ENCODE measurements around the gene SEC14L2. TPM values are rescaled to one million over a fixed set of nuclear protein-coding genes. Genes with fewer than 3 reads are reported as not detected.

Gene SEC14L2
- 34.5 and 35.0 TPM in 2 replicates for total RNA-seq

- no peak for DNase-seq (ENCODE audit: low read depth, low spot score)
Observed at GRCh38 chr22:30396871-30397655, at the start of gene SEC14L2. TSS of gene SEC14L2 (plus strand) at chr22:30397018. CDS start at chr22:30397117, 99 bp downstream.

- no peak for DNase-seq (ENCODE audit: low read depth, low spot score)
Observed at GRCh38 chr22:30347255-30347892, 49.4 kb upstream of the SEC14L2 start.

- DNase-seq (ENCODE audit: low read depth, low spot score), result no peak
Observed at GRCh38 chr22:30348404-30348803, 48.4 kb upstream of the SEC14L2 start.

GRCh38 chr22:30348809-30349208 is 48.0 kb upstream of the SEC14L2 start:
- no peak for DNase-seq (ENCODE audit: low read depth, low spot score)

- DNase-seq (ENCODE audit: low read depth, low spot score), result no peak
Observed at GRCh38 chr22:30351226-30351625, 45.6 kb upstream of the SEC14L2 start.

GRCh38 chr22:30354644-30355043 is 42.2 kb upstream of the SEC14L2 start:
- no peak for DNase-seq (ENCODE audit: low read depth, low spot score)

- DNase-seq (ENCODE audit: low read depth, low spot score), result peak; percentile 83
Observed at GRCh38 chr22:30356449-30357235, 40.2 kb upstream of the SEC14L2 start, which contains the start of the genes CCDC157 and SF3A1. TSS of gene CCDC157 (plus strand) at chr22:30357007. CDS start at chr22:30366001, 8,994 bp downstream. TSS of gene SF3A1 (minus strand) at chr22:30356894. CDS start at chr22:30356792, 102 bp downstream.

GRCh38 chr22:30357236-30357570 is 39.6 kb upstream of the SEC14L2 start:
- DNase-seq (ENCODE audit: low read depth, low spot score), result no peak

- no peak for DNase-seq (ENCODE audit: low read depth, low spot score)
Observed at GRCh38 chr22:30357650-30358215, 39.1 kb upstream of the SEC14L2 start.

- DNase-seq (ENCODE audit: low read depth, low spot score), result no peak
Observed at GRCh38 chr22:30358541-30358940, 38.3 kb upstream of the SEC14L2 start.

GRCh38 chr22:30361916-30362650 is 34.7 kb upstream of the SEC14L2 start:
- DNase-seq (ENCODE audit: low read depth, low spot score), result no peak

GRCh38 chr22:30362651-30363281 is 34.1 kb upstream of the SEC14L2 start:
- DNase-seq (ENCODE audit: low read depth, low spot score), result no peak

GRCh38 chr22:30365891-30366290 is 30.9 kb upstream of the SEC14L2 start:
- DNase-seq (ENCODE audit: low read depth, low spot score), result no peak

GRCh38 chr22:30368420-30368819 is 28.4 kb upstream of the SEC14L2 start:
- DNase-seq (ENCODE audit: low read depth, low spot score), result no peak

- DNase-seq (ENCODE audit: low read depth, low spot score), result no peak
Observed at GRCh38 chr22:30370641-30371230, 26.1 kb upstream of the SEC14L2 start.

GRCh38 chr22:30371321-30371720 is 25.5 kb upstream of the SEC14L2 start:
- DNase-seq (ENCODE audit: low read depth, low spot score), result no peak

GRCh38 chr22:30371981-30372380 is 24.8 kb upstream of the SEC14L2 start:
- DNase-seq (ENCODE audit: low read depth, low spot score), result no peak

GRCh38 chr22:30372915-30373314 is 23.9 kb upstream of the SEC14L2 start:
- no peak for DNase-seq (ENCODE audit: low read depth, low spot score)

GRCh38 chr22:30373331-30374325 is 23.2 kb upstream of the SEC14L2 start:
- no peak for DNase-seq (ENCODE audit: low read depth, low spot score)
